SJSA1 (cell line): ENCODE results near the gene ZNF784. TPM values are rescaled to one million over a fixed set of nuclear protein-coding genes. Genes with fewer than 3 reads are reported as not detected.
"Not testable (repeated sequence)": the region's sequence is repeated elsewhere in the genome, so short reads cannot be mapped to it uniquely, and the experiment has no call there.

Experiments used
- DNase-seq, 2 experiments: peaks; one replicate each; pipeline ENCODE4 v3.0.0-alpha.2; 2015 to 2020; ENCODE audit warnings: low spot score in 2 of 2, low read depth in 1 of 2
- H3K27ac ChIP-seq: fragments of 250-450 bp; sonication (Bioruptor Pico); 2 replicates; pipeline ENCODE4 v1.5.1; 2020; ENCODE audit warnings: mild to moderate bottlenecking, moderate library complexity
- H3K27me3 ChIP-seq: fragments of 250-450 bp; sonication (Bioruptor Pico); replicated peaks from 2 replicates; pipeline ENCODE4 v1.5.1; 2020; ENCODE audit warnings: mild to moderate bottlenecking, moderate library complexity
- H3K36me3 ChIP-seq: fragments of 250-450 bp; sonication (Bioruptor Pico); 2 replicates; pipeline ENCODE4 v1.5.1; 2020; ENCODE audit warnings: mild to moderate bottlenecking
- H3K4me1 ChIP-seq: fragments of 250-450 bp; sonication (Bioruptor Pico); replicated peaks from 2 replicates; pipeline ENCODE4 v1.6.1; 2021; ENCODE audit warnings: mild to moderate bottlenecking
- H3K4me3 ChIP-seq: fragments of 250-450 bp; sonication (Bioruptor Pico); 2 replicates; pipeline ENCODE4 v1.5.1; 2020; ENCODE audit warnings: mild to moderate bottlenecking
- H3K9me3 ChIP-seq: fragments of 250-450 bp; sonication (Bioruptor Pico); replicated peaks from 2 replicates; pipeline ENCODE4 v1.5.1; 2020; ENCODE audit warnings: mild to moderate bottlenecking
- total RNA-seq: library from RNA; depleted of rRNA; stranded (reverse); fragments of >200 nt; shearing (Covaris generic); gene quantifications from 2 replicates; pipeline ENCODE4 v1.2.3, GENCODE V29; 2014; rRNA removed

ZNF784 gene
- total RNA-seq, 1 experiment from 2014 or later, result 4.7 TPM

- peaks cover 19% of the 10 kb centered on the region for H3K4me1 ChIP-seq
- peak within 1 kb of the TSS; percentile 71 for H3K27ac ChIP-seq
- H3K36me3 ChIP-seq, result peaks cover 20% of the 10 kb centered on the region
- no peaks in the 10 kb centered on the region for H3K27me3 ChIP-seq
- DNase-seq, result peak; percentile 76 to 91
- no peaks in the 10 kb centered on the region for H3K9me3 ChIP-seq
- H3K4me3 ChIP-seq, result peak within 1 kb of the TSS; percentile 70
Observed at GRCh38 chr19:55580628-55581144, 43.7 kb downstream of the ZNF784 start, which contains the start of gene ZNF579. Gene ZNF579 (minus strand): TSS chr19:55580848. CDS start chr19:55579639, 1,209 bp downstream.

- Histone ChIP-seq H3K4me1 (peaks cover 12% of the 10 kb centered on the region), H3K27me3 (no peaks in the 10 kb centered on the region), H3K4me3 (peak overlapping the region; percentile 70), H3K27ac (peak overlapping the region; percentile 71), H3K9me3 (no peaks in the 10 kb centered on the region), H3K36me3 (peaks cover 20% of the 10 kb centered on the region)
- peak; percentile 32 to 62 for DNase-seq
Observed at GRCh38 chr19:55579766-55580621, 44.4 kb downstream of the ZNF784 start.

GRCh38 chr19:55578761-55579747, 45.3 kb downstream of the ZNF784 start:
- H3K27ac ChIP-seq, result no peak overlapping the region

GRCh38 chr19:55578031-55578760, 46.2 kb downstream of the ZNF784 start:
- DNase-seq, result no peak
- no peaks in the 10 kb centered on the region for H3K27me3 ChIP-seq
- H3K27ac ChIP-seq, result no peak overlapping the region
- no peaks in the 10 kb centered on the region for H3K9me3 ChIP-seq
- peaks cover 20% of the 10 kb centered on the region for H3K36me3 ChIP-seq
- no peak overlapping the region for H3K4me3 ChIP-seq
- peaks cover 11% of the 10 kb centered on the region for H3K4me1 ChIP-seq

More at GRCh38 chr19:55578761-55579747, 45.3 kb downstream of the ZNF784 start:
- H3K9me3 ChIP-seq, result no peaks in the 10 kb centered on the region
- DNase-seq, result no peak
- H3K4me1 ChIP-seq, result peaks cover 11% of the 10 kb centered on the region
- peak overlapping the region; percentile 70 for H3K4me3 ChIP-seq
- no peaks in the 10 kb centered on the region for H3K27me3 ChIP-seq
- peaks cover 20% of the 10 kb centered on the region for H3K36me3 ChIP-seq

GRCh38 chr19:55576746-55577145, 47.6 kb downstream of the ZNF784 start:
- Histone ChIP-seq H3K27me3 (no peaks in the 10 kb centered on the region), H3K4me3 (no peak overlapping the region), H3K27ac (no peak overlapping the region), H3K9me3 (no peaks in the 10 kb centered on the region), H3K4me1 (peaks cover 11% of the 10 kb centered on the region), H3K36me3 (peaks cover 20% of the 10 kb centered on the region)
- DNase-seq, result no peak

- DNase-seq, H3K4me1 ChIP-seq: not testable (repeated sequence)
Observed at GRCh38 chr19:55573929-55574328, 50.4 kb downstream of the ZNF784 start.

More at GRCh38 chr19:55573929-55574328, 50.4 kb downstream of the ZNF784 start:
- H3K36me3 ChIP-seq, result peaks cover 15% of the 10 kb centered on the region
- not testable (repeated sequence) for H3K27me3 ChIP-seq, H3K9me3 ChIP-seq, H3K27ac ChIP-seq, H3K4me3 ChIP-seq

Other genes starting within 250 kb of the ZNF784 start
- not detected in 2 replicates for gene TMEM190, start 247.7 kb downstream of the ZNF784 start, total RNA-seq
- gene TMEM238, start 240.3 kb downstream of the ZNF784 start, total RNA-seq, result not detected in 2 replicates
- gene RPL28, start 238.6 kb downstream of the ZNF784 start, total RNA-seq, result 243 and 543 TPM in 2 replicates
- gene UBE2S, start 216.8 kb downstream of the ZNF784 start, total RNA-seq, result 509 and 518 TPM in 2 replicates
- gene SHISA7, start 181.3 kb downstream of the ZNF784 start, total RNA-seq, result not detected in 2 replicates
- gene ISOC2, start 162.9 kb downstream of the ZNF784 start, total RNA-seq, result 71.7 and 97.3 TPM in 2 replicates
- gene C19orf85, start 159.8 kb downstream of the ZNF784 start, total RNA-seq, result not detected in 2 replicates
- 1.1 and 4.1 TPM in 2 replicates for gene ZNF628, start 147.9 kb downstream of the ZNF784 start, total RNA-seq
- 10.9 and 12.1 TPM in 2 replicates for gene NAT14, start 139.4 kb downstream of the ZNF784 start, total RNA-seq
- not detected in 2 replicates for gene SSC5D, start 136.1 kb downstream of the ZNF784 start, total RNA-seq
- not detected in 2 replicates for gene SBK2, start 87.4 kb downstream of the ZNF784 start, total RNA-seq
- gene SBK3, start 79.0 kb downstream of the ZNF784 start, total RNA-seq, result 0.32 TPM in 1 of 2 replicates, not detected in the other
- 7.2 and 12.7 TPM in 2 replicates for gene ZNF579, start 43.7 kb downstream of the ZNF784 start, total RNA-seq
- gene FIZ1, start 25.0 kb downstream of the ZNF784 start, total RNA-seq, result 2.4 and 5.4 TPM in 2 replicates
- 3.8 and 15.5 TPM in 2 replicates for gene ZNF524, start 24.3 kb downstream of the ZNF784 start, total RNA-seq
- 0.63 and 1.4 TPM in 2 replicates for gene ZNF865, start 18.9 kb downstream of the ZNF784 start, total RNA-seq
- 6.5 and 6.9 TPM in 2 replicates for gene ZNF580, start 16.4 kb upstream of the ZNF784 start, total RNA-seq
- 5.5 and 10.1 TPM in 2 replicates for gene ZNF581, start 19.1 kb upstream of the ZNF784 start, total RNA-seq
- gene CCDC106, start 23.6 kb upstream of the ZNF784 start, total RNA-seq, result 3.5 and 6.0 TPM in 2 replicates
- 137 and 183 TPM in 2 replicates for gene U2AF2, start 30.5 kb upstream of the ZNF784 start, total RNA-seq
- gene EPN1, start 50.7 kb upstream of the ZNF784 start, total RNA-seq, result 67.7 and 103 TPM in 2 replicates
- not detected in 2 replicates for gene NLRP9, start 113.8 kb upstream of the ZNF784 start, total RNA-seq
- gene RFPL4A, start 134.5 kb upstream of the ZNF784 start, total RNA-seq, result not detected in 2 replicates
- gene RFPL4AL1, start 144.6 kb upstream of the ZNF784 start, total RNA-seq, result not detected in 2 replicates
- not detected in 2 replicates for gene NLRP11, start 207.4 kb upstream of the ZNF784 start, total RNA-seq
- not detected in 2 replicates for gene NLRP4, start 212.0 kb upstream of the ZNF784 start, total RNA-seq